Esophagus muscularis mucosa (tissue), 3 donors: ENCODE results near the gene GFRA4.

Experiments used
- CTCF ChIP-seq, 3 experiments: fragments of 200-600 bp in 2 of 3; fragments of 450-650 bp in 1 of 3; sonication (generic) in 2 of 3; IDR thresholded peaks; one replicate each; pipeline ENCODE4 v1.5.1; 2017 to 2019; ENCODE audit warnings: antibody characterized with exemption in 3 of 3, mild to moderate bottlenecking in 2 of 3, moderate library complexity in 1 of 3
- POLR2A ChIP-seq: fragments of 450-650 bp; IDR thresholded peaks from one replicate; pipeline ENCODE4 v1.6.1; 2017; ENCODE audit warnings: antibody characterized with exemption, moderate library complexity, mild to moderate bottlenecking, low read depth
- POLR2AphosphoS5 ChIP-seq, 2 donors: sonication (generic); formaldehyde crosslinking; IDR thresholded peaks; one replicate each; pipeline ENCODE4 v1.6.1; 2017; ENCODE audit warnings: antibody characterized with exemption in 2 of 2

DNA sequence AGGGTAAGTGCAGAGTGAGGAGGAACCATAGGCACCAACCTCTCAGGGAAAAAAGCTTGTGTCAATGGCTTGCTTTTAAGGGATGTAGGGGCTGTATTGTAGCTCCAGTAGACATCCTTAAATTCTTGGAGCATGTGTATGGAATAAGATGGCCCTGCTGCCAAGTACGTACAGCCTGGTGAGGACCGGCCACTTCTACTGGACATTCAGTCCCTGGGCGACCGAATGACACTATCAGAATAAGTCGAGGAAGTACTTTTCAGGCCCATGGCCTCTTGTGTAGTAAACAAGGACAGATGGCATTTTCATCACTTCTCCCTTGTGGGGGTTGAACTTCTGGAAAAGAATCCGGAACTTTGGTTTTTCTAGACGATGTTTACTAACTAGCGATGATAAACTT is 32.8 kb downstream of the GFRA4 start:
- no peak for TF ChIP-seq POLR2A
- no peak for TF ChIP-seq CTCF (IDR thresholded peaks at IDR 0.05)
- no peak for TF ChIP-seq POLR2AphosphoS5 (IDR thresholded peaks at IDR 0.05)
